HEK293T (cell line): ENCODE measurements around the gene TIMM9.
A peak's percentile ranks its signal among the peaks of the same experiment; 100 is the strongest.
"Not testable (repeated sequence)": the region's sequence is repeated elsewhere in the genome, so short reads cannot be mapped to it uniquely, and the experiment has no call there.

Source experiments
- CTCF ChIA-PET: fragments of 350-600 bp; formaldehyde crosslinking; extraction: SDS; loops from one replicate; lab custom pipeline; 2021; ENCODE audit warnings: antibody characterized with exemption, inconsistent platforms; lab: Yijun Ruan, JAX
- POLR2A ChIA-PET: fragments of 350-600 bp; formaldehyde crosslinking; extraction: SDS; loops from one replicate; lab custom pipeline; 2020; ENCODE audit warnings: antibody characterized with exemption, inconsistent platforms; lab: Yijun Ruan, JAX
- DNase-seq: peaks from one replicate; pipeline ENCODE4 v3.0.0; 2012; ENCODE audit warnings: mixed read lengths; ENCODE audit errors: extremely low spot score
- CTBP1 ChIP-seq: fragments of 450-650 bp; IDR thresholded peaks from 2 replicates; pipeline ENCODE4 v1.6.1; 2016; ENCODE audit warnings: borderline replicate concordance
- FOXM1 ChIP-seq: fragments of 450-650 bp; IDR thresholded peaks from 2 replicates; pipeline ENCODE4 v1.6.1; 2017; ENCODE audit warnings: mild to moderate bottlenecking, borderline replicate concordance
- LEF1 ChIP-seq: fragments of 450-650 bp; IDR thresholded peaks from 2 replicates; pipeline ENCODE4 v1.6.1; 2017; ENCODE audit warnings: mild to moderate bottlenecking, borderline replicate concordance
- NFRKB ChIP-seq: fragments of 450-650 bp; IDR thresholded peaks from 2 replicates; pipeline ENCODE4 v1.6.1; 2016; ENCODE audit warnings: mild to moderate bottlenecking, moderate library complexity
- SP1 ChIP-seq: fragments of 450-650 bp; IDR thresholded peaks from 2 replicates; pipeline ENCODE4 v1.6.1; 2017
- SUZ12 ChIP-seq: fragments of 450-650 bp; IDR thresholded peaks from 2 replicates; pipeline ENCODE4 v1.6.1; 2016; ENCODE audit warnings: mild to moderate bottlenecking
- ZNF384 ChIP-seq: fragments of 450-650 bp; IDR thresholded peaks from 2 replicates; pipeline ENCODE4 v1.6.1; 2016

TIMM9 gene

GRCh38 chr14:58362798-58363412 is 64.4 kb downstream of the TIMM9 start:
- CTCF ChIA-PET = no interaction called here
- DNase-seq = peak; percentile 16
- TF ChIP-seq ZNF384 (no peak), CTBP1 (no peak), FOXM1 (no peak), SP1 (no peak), NFRKB (no peak), SUZ12 (no peak), LEF1 (no peak)
- POLR2A ChIA-PET = no interaction called here

- POLR2A ChIA-PET, DNase-seq, CTCF ChIA-PET: not testable (repeated sequence)
These were observed 65.1 kb downstream of the TIMM9 start for GRCh38 chr14:58362272-58362671.
